DMS 273 (cell line): ENCODE measurements around the gene KIF18B.
A peak's percentile ranks its signal among the peaks of the same experiment; 100 is the strongest.

Experiments
- DNase-seq: peaks from one replicate; lab custom pipeline; 2025; ENCODE audit not compliant: unreplicated experiment; lab: John Stamatoyannopoulos, UW

KIF18B gene

GRCh38 chr17:44941712-44942331 lies 5.8 kb downstream of the KIF18B start:
- DNase-seq, result no peak

GRCh38 chr17:44940768-44941167 lies 6.8 kb downstream of the KIF18B start:
- no peak for DNase-seq

- DNase-seq, result no peak
These were observed 7.3 kb downstream of the KIF18B start for GRCh38 chr17:44940317-44940716.

- no peak for DNase-seq
These were observed 12.5 kb downstream of the KIF18B start for GRCh38 chr17:44935116-44935515.

GRCh38 chr17:44934745-44935105 lies 12.8 kb downstream of the KIF18B start:
- no peak for DNase-seq

GRCh38 chr17:44933824-44934744 lies 13.5 kb downstream of the KIF18B start:
- no peak for DNase-seq

- no peak for DNase-seq
These were observed 14.8 kb downstream of the KIF18B start for GRCh38 chr17:44932787-44933097.

- no peak for DNase-seq
These were observed 15.3 kb downstream of the KIF18B start for GRCh38 chr17:44932096-44932786.

- DNase-seq, result no peak
These were observed 16.2 kb downstream of the KIF18B start for GRCh38 chr17:44931376-44931775.

GRCh38 chr17:44930667-44931066 lies 16.9 kb downstream of the KIF18B start:
- no peak for DNase-seq

- no peak for DNase-seq
These were observed 18.4 kb downstream of the KIF18B start for GRCh38 chr17:44928950-44929720.

- no peak for DNase-seq
These were observed 19.4 kb downstream of the KIF18B start for GRCh38 chr17:44928136-44928535.

- DNase-seq, result no peak
These were observed 19.9 kb downstream of the KIF18B start for GRCh38 chr17:44927696-44928095.

GRCh38 chr17:44926821-44927525 lies 20.6 kb downstream of the KIF18B start:
- DNase-seq, result no peak

GRCh38 chr17:44925731-44926697 lies 21.6 kb downstream of the KIF18B start:
- no peak for DNase-seq

- no peak for DNase-seq
These were observed 23.4 kb downstream of the KIF18B start for GRCh38 chr17:44924107-44924544.

- peak; percentile 57 for DNase-seq
These were observed 24.7 kb downstream of the KIF18B start for GRCh38 chr17:44922746-44923470.

GRCh38 chr17:44922136-44922535 lies 25.4 kb downstream of the KIF18B start:
- no peak for DNase-seq
